ENCODE measurements around the gene RHBDL1.

DNA sequence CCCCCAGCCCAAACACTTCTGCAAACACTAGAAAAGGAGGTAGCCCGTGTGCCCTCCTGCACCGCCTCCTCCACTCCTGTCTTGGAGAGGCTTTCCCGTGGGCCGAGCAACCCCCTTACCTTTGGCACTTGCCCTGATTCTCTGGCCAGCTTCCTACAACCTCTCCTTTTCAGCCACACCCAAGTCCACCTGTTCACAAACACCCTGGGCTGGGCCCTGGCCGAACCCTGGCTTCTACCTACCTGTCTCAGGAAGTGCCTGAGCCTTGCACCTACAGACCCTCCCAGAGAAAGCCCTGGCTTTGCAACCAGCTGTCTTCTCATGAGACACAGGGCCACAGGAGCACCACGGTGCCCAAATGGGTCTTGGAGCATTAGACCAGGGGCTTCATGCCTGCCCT is 43.5 kb downstream of the RHBDL1 start:
- TF ChIP-seq TCF3 (IDR thresholded peaks at IDR 0.05; ENCODE audit: borderline replicate concordance, insufficient read depth, low read depth, low read length) (no peak), POLR2AphosphoS5 (IDR thresholded peaks at IDR 0.05; ENCODE audit: low read length) (no peak), USF2 (IDR thresholded peaks at IDR 0.05; ENCODE audit: borderline replicate concordance, low read depth, low read length) (no peak), NFYA (IDR thresholded peaks at IDR 0.05; ENCODE audit: borderline replicate concordance, low read depth, low read length) (no peak), SRF (IDR thresholded peaks at IDR 0.05; ENCODE audit: low read depth in 2 of 2, low read length in 2 of 2) (no peak), LARP7 (IDR thresholded peaks at IDR 0.05) (no peak), POLR2A (IDR thresholded peaks at IDR 0.05; ENCODE audit: low read depth, low read length) (no peak), CTCF (IDR thresholded peaks at IDR 0.05 in 2 of 3, conservative IDR thresholded peaks at IDR 0.05 in 1 of 3; ENCODE audit: control insufficient read depth in 2 of 3, extremely low read depth in 1 of 3, insufficient read depth in 1 of 3, low read depth in 3 of 3, low read length in 3 of 3) (no peak)
